ENCODE results near the gene H1-8.

Gene H1-8

DNA sequence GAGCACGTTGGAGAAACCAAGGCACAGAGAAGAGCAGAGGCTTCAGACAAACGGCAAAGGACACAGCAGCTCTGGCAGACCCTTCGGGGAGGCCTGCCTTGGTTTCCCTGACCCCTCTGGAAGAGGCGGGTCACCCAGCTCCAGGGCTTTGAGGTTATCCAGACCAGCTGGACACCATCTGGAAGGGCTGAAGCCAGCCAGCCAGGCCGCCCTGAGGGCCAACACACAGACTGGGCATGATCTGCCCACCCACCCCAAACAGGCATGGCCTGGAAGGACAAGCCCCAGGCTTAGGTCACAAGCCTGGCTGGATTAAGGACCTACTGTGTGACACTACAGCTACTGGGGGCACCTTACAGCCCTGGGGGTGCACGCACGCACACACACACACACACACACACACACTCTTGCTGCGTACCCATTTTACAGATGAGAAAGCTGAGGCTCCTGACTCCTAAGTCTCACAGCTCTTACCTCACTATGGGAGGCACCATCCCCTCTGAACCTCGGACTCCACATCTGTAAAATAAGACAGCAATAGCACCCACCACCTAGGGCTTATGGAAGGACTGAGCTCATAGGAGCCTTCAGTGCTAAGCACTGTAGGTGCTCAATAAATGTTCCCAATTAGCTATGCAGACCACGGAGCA, 52.7 kb downstream of the H1-8 start:
- DNase-seq = no peak

GRCh38 chr3:129596194-129597086, 53.5 kb downstream of the H1-8 start:
- DNase-seq = peak; percentile 73

DNA sequence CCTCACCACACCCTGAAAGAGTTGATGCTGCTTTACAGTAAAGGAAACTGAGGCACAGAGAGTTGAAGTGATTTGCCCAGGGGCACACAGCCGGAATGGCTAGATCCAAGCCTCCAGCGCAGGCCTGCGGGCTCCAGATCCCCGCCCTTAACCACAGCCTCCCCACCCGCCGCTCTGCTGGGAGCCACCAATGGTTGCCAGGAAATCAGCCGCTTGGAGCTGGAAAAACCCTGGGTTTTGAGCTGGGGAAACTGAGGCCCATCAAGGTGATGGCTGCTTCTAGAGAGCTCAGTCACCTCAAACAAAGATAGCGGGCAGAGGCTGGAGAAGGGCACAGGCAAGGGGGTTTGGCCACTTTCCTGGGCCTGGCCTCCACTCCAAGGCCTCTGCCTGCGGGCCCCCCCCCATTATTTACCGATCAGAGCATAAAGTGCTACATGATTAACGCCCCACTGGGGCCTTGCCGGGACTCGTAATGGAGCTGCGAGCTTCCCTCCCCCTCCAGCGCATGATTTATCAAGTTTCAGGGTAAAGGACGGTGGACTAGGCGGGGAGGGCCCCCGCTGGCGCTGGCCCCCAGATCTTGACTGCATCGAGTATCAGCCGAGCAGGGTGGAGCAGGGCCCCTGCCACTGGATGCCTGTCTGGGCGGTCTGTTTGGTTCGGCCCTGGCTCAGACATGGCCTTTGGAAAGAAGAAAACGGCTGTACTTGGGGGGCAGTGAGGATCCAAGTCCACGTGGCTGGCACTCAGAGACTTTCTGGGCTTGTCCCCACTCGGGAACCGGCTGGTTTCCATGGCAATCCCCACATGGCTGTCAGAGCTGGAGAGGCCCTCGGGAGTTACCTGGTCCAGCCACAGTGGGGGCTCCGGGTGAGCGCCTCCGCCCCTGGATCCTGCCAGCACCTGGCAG, 54.4 kb downstream of the H1-8 start:
- peak; percentile 48 for DNase-seq

DNA sequence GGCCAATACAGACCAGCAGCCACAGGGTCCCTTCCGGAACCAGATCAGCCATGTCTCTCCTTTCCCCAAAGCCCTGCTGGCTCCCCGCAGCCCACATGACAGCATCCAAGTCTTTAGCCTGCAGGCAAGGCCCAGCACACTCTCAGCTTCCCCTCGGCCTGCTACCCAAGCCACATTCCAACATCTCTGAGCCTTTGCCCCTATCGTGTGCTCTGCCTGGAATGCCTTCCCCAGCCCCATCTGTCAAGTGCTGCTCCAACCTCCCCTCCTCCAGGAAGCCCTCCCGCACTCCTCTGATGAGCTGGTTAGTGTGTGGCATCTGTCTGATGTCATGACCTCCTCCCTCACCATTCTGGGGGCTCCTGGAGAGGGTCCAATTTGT, 55.0 kb downstream of the H1-8 start:
- DNase-seq = peak; percentile 32

DNA sequence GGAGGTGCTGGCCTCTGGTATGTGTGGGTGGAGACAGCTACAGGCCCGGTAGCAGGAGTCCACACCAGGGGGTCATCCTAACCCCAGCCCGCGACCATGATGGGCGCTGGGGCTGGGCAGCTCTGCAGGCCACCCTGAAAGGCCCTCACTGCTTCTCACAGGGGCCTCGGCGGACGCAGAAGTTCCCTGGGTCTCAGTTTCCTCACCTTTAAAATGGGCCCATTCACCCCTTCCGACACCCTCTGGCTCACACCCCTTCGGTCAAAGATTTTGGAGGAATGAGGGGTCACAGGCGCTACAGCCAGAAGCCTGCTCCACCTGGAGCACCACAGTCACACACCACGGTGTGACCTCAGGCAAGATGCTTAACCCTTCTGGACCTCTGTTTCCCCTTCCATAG, 55.5 kb downstream of the H1-8 start:
- no peak for DNase-seq

- DNase-seq = no peak
Observed at GRCh38 chr3:129599073-129599472, 56.1 kb downstream of the H1-8 start.

DNA sequence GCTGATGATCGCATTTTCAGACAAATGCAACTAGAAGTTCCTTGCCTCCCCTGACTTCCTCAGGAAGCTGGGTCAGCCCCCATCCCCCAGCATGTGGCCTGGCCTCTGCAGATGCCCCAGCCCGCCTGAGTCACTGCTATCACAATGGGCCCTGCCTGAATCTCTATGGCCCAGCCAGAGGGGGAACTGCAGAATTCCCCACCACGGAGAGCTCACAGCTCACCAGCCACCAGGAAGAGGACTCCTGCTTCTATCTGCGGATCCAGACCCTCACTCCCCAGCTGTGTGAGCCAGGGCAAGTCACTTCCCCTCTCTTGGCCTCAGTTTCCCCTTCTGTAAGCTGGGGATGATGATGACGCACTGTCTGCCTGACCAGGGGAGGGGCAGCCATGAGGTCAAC, 56.6 kb downstream of the H1-8 start:
- DNase-seq = no peak

DNA sequence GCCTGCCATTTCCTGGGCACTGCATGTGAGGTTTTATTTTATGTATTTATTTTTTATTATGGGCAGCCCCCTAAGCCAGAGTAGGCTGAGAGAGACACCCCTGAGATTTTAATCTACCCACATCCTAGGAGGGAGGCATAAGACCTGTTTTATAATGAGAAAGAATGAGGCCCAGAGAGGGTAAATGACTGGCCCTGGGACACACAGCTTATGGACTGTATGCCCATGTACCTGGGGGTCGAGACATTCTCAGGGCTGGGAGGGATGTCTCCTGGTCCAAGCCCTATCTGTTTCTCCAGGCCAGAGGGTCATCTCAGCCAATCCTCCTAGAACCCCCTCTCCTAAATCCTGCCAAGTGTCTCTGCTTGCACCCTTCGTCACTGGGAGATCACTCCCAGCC, 57.4 kb downstream of the H1-8 start:
- DNase-seq = no peak

Measured in retina (tissue), 1 donor.